GM12875 (cell line): ENCODE results near the gene TAB3.

ENCODE experiments used
- H3K4me3 ChIP-seq: one replicate; pipeline ENCODE4 v1.5.1; 2011; ENCODE audit warnings: low read depth, low read length, control low read depth
- TF ChIP-seq, protein P1 (sequence below): IDR thresholded peaks from 2 replicates; pipeline ENCODE4 v1.5.1; 2011; ENCODE audit warnings: low read depth, mild to moderate bottlenecking, control low read depth, inconsistent platforms, low read length, moderate library complexity, borderline replicate concordance; ENCODE audit not compliant: insufficient read depth

TAB3 gene

GRCh38 chrX:30887288-30887687 lies 1.8 kb downstream of the TAB3 start:
- no peak overlapping the region for H3K4me3 ChIP-seq
- TF ChIP-seq, protein P1, sequence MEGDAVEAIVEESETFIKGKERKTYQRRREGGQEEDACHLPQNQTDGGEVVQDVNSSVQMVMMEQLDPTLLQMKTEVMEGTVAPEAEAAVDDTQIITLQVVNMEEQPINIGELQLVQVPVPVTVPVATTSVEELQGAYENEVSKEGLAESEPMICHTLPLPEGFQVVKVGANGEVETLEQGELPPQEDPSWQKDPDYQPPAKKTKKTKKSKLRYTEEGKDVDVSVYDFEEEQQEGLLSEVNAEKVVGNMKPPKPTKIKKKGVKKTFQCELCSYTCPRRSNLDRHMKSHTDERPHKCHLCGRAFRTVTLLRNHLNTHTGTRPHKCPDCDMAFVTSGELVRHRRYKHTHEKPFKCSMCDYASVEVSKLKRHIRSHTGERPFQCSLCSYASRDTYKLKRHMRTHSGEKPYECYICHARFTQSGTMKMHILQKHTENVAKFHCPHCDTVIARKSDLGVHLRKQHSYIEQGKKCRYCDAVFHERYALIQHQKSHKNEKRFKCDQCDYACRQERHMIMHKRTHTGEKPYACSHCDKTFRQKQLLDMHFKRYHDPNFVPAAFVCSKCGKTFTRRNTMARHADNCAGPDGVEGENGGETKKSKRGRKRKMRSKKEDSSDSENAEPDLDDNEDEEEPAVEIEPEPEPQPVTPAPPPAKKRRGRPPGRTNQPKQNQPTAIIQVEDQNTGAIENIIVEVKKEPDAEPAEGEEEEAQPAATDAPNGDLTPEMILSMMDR, result no peak

GRCh38 chrX:30885136-30885535 lies 3.9 kb downstream of the TAB3 start:
- TF ChIP-seq, protein P1, result no peak
- no peak overlapping the region for H3K4me3 ChIP-seq

- TF ChIP-seq, protein P1, result no peak
- H3K4me3 ChIP-seq, result no peak overlapping the region
Measured at GRCh38 chrX:30883138-30883537, 5.9 kb downstream of the TAB3 start.

DNA sequence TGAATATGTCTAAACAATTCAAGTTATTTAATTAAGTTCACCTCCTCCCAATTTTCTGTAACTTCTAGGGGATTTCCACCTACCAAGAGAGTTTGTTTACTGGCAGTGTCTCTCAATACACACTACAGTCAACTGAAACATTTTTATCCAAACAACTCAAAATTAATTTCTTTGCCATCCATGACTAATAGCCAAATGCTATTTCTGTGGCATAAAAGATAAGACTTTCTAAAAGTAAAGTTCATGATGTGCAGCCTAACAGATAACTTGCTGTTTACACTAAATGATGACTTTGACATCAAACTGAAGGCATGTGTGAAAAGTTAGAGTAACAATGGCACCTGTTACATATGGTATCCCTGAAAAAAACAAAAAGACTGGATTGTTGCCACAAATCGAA lies 7.3 kb downstream of the TAB3 start:
- H3K4me3 ChIP-seq, result no peak overlapping the region
- TF ChIP-seq, protein P1, result no peak

DNA sequence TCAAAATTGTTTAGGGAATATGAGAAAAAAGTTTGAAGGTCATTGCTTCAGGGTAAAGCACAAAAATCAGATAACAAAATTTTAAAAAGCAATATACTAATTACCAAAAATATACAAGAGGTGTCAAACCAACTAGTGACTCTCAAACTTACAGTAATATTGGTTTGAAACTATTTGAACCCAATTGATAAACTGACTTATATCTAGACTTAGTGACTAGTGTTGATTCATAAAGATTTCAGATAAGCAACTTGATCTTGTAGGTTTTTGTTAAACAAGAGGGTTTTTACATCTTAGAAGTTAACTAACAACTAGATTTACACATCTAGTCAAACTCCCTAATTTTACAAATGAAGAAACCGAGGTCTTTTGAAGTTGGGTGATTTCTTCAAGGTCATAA lies 7.7 kb downstream of the TAB3 start:
- no peak overlapping the region for H3K4me3 ChIP-seq
- TF ChIP-seq, protein P1, result no peak

- TF ChIP-seq, protein P1, result no peak
- no peak overlapping the region for H3K4me3 ChIP-seq
Measured at GRCh38 chrX:30880058-30880457, 9.0 kb downstream of the TAB3 start.

DNA sequence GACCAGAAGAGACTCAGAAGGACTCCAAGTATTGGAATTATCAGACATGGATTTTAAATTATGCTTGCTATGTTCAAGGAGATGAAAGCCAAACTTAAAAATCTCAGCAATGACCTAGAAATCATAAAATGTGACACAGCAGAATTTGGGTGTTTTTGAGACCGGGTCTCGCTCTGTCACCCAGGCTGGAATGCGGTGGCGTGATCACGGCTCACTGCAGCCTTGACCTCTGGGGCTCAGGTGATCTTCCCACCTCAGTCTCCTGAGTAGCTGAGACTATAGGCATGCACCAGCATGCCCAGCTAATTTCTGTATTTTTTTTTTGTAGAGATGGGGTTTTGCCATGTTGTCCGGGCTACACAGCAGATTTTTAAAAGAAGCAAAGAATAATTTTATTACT lies 12.7 kb downstream of the TAB3 start:
- H3K4me3 ChIP-seq, result no peak overlapping the region
- TF ChIP-seq, protein P1, result no peak
